NCI-H446 (cell line): ENCODE results near the gene CTRB1.
A peak's percentile ranks its signal among the peaks of the same experiment; 100 is the strongest.
"Not testable (repeated sequence)": the region's sequence is repeated elsewhere in the genome, so short reads cannot be mapped to it uniquely, and the experiment has no call there.

Experiments used
- DNase-seq, 2 experiments: peaks; one replicate each; lab custom pipeline; 2025; lab: John Stamatoyannopoulos, UW

CTRB1 gene

GRCh38 chr16:75241955-75242354, 23.2 kb downstream of the CTRB1 start:
- DNase-seq, result no peak

- not testable (repeated sequence) for DNase-seq
Observed at GRCh38 chr16:75242436-75243078, 23.8 kb downstream of the CTRB1 start.

- DNase-seq, result no peak
Observed at GRCh38 chr16:75243667-75244224, 25.0 kb downstream of the CTRB1 start.

GRCh38 chr16:75244225-75244809, 25.5 kb downstream of the CTRB1 start:
- DNase-seq, result no peak

- no peak for DNase-seq
Observed at GRCh38 chr16:75244844-75245758, 26.3 kb downstream of the CTRB1 start.

- DNase-seq, result no peak
Observed at GRCh38 chr16:75246504-75247205, 27.9 kb downstream of the CTRB1 start.

GRCh38 chr16:75247249-75247648, 28.5 kb downstream of the CTRB1 start:
- no peak for DNase-seq

- no peak for DNase-seq
Observed at GRCh38 chr16:75248142-75248535, 29.4 kb downstream of the CTRB1 start.

GRCh38 chr16:75248536-75249380, 30.0 kb downstream of the CTRB1 start:
- DNase-seq, result no peak

- no peak for DNase-seq
Observed at GRCh38 chr16:75249441-75249840, 30.7 kb downstream of the CTRB1 start.

GRCh38 chr16:75250089-75250808, 31.5 kb downstream of the CTRB1 start:
- DNase-seq, result no peak

- DNase-seq, result no peak
Observed at GRCh38 chr16:75250809-75251279, 32.1 kb downstream of the CTRB1 start.

- DNase-seq, result peak in 1 of 2 experiments; percentile 81
Observed at GRCh38 chr16:75251280-75252048, 32.7 kb downstream of the CTRB1 start, which contains the start of gene BCAR1. Gene BCAR1, minus strand, starts transcription at chr16:75251624. Its CDS starts 142 bp downstream, at chr16:75251482.

GRCh38 chr16:75252049-75252864, 33.5 kb downstream of the CTRB1 start:
- DNase-seq, result no peak

- DNase-seq, result no peak
Observed at GRCh38 chr16:75252946-75253911, 34.4 kb downstream of the CTRB1 start.

GRCh38 chr16:75254359-75254837, 35.6 kb downstream of the CTRB1 start:
- no peak for DNase-seq

GRCh38 chr16:75256059-75256571, 37.3 kb downstream of the CTRB1 start:
- no peak for DNase-seq
